ENCODE results near the gene DSTYK. TPM values are rescaled to one million over a fixed set of nuclear protein-coding genes. Genes with fewer than 3 reads are reported as not detected.

Gene DSTYK
- polyA plus RNA-seq, 1 experiment, result 16.7 TPM

GRCh38 chr1:205172729-205173366 is 38.7 kb downstream of the DSTYK start:
- CTCF ChIA-PET, result interaction anchor here (0.7 to 3.8 kb wide), 4 partner anchors 31 to 111 kb away, joined by 3 to 13 read pairs (median 5); no protein-coding TSS in a partner anchor
- TF ChIP-seq, protein P1, sequence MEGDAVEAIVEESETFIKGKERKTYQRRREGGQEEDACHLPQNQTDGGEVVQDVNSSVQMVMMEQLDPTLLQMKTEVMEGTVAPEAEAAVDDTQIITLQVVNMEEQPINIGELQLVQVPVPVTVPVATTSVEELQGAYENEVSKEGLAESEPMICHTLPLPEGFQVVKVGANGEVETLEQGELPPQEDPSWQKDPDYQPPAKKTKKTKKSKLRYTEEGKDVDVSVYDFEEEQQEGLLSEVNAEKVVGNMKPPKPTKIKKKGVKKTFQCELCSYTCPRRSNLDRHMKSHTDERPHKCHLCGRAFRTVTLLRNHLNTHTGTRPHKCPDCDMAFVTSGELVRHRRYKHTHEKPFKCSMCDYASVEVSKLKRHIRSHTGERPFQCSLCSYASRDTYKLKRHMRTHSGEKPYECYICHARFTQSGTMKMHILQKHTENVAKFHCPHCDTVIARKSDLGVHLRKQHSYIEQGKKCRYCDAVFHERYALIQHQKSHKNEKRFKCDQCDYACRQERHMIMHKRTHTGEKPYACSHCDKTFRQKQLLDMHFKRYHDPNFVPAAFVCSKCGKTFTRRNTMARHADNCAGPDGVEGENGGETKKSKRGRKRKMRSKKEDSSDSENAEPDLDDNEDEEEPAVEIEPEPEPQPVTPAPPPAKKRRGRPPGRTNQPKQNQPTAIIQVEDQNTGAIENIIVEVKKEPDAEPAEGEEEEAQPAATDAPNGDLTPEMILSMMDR (IDR thresholded peaks at IDR 0.05; ENCODE audit: low read depth, low read length), result no peak
- Histone ChIP-seq H3K9me3 (ENCODE audit: control insufficient read depth, insufficient read depth, low read length) (no peaks in the 10 kb centered on the region), H3K4me3 (ENCODE audit: low read depth, low read length) (no peak overlapping the region), H3K27ac (ENCODE audit: low read depth, low read length) (peak overlapping the region; percentile 79), H3K27me3 (ENCODE audit: control insufficient read depth, insufficient read depth, low read length) (no peaks in the 10 kb centered on the region)
- POLR2A ChIA-PET, result interaction anchor here (0.6 to 0.7 kb wide), 3 partner anchors 19 to 1424 kb away, joined by 4 to 7 read pairs (median 6); no protein-coding TSS in a partner anchor
- DNase-seq (ENCODE audit: low read depth, low spot score), result peak; percentile 89

DNA sequence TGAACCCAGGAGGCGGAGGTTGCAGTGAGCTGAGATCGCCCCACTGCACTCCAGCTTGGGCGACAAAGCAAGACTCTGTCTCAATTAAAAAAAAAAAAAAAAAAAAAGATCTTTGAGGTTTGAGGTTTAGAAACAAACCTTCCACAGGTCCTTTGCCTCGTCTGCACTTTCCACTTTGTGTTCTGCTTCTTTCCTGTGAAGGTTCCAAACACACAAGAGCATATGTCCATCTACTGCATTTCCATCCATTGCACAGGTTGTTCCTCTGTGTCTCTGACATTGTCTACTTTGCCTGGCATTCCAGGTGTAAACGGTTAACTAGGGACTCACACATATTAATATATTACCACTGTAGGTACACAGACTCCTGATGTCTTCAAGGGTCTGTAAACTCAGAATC is 40.1 kb downstream of the DSTYK start:
- CTCF ChIA-PET, result interaction anchor here (0.8 to 1.7 kb wide), 3 partner anchors 30 to 85 kb away, joined by 5 to 6 read pairs (median 5); no protein-coding TSS in a partner anchor
- Histone ChIP-seq H3K27ac (ENCODE audit: low read depth, low read length) (no peak overlapping the region), H3K4me3 (ENCODE audit: low read depth, low read length) (no peak overlapping the region), H3K9me3 (ENCODE audit: control insufficient read depth, insufficient read depth, low read length) (no peaks in the 10 kb centered on the region), H3K27me3 (ENCODE audit: control insufficient read depth, insufficient read depth, low read length) (no peaks in the 10 kb centered on the region)
- TF ChIP-seq, protein P1 (IDR thresholded peaks at IDR 0.05; ENCODE audit: low read depth, low read length), result no peak
- POLR2A ChIA-PET, result interaction anchor here (0.7 kb wide), 2 partner anchors 12 to 14 kb away, joined by 3 to 6 read pairs; no protein-coding TSS in a partner anchor
- no peak for DNase-seq (ENCODE audit: low read depth, low spot score)

DNA sequence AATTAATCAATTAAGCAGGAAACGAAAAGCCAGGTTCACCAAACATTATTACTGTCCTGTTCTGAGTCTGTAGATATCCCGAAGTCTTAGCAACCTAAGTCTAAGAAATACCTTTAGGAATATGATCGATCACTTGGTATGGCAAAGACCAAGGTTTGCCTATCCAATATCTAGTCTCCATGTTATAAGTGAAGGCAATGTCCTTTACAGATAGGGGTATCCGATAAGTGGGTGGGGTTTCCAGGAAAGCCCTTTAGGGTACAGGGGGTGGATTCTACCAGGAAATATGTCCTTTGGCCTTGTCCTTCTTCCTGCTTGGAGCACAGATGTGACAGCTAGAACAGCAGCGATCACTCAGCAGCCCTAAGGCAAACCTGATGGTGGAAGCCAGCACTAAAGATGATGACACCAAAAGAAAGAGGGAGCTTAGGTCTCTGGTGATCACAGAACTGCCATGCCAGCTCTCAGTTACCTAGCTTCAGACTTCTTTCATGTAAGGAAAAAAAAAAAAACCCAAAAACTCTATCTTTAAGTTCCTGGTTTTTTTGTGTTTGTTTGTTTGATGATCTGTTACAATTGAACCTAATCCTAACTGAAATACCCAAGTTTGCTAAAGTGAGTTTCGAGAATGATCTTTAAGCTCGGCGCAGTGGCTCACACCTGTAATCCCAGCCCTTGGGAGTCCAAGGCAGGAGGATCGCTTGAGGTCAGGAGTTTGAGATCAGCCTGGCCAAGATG is 40.8 kb downstream of the DSTYK start:
- DNase-seq (ENCODE audit: low read depth, low spot score), result no peak
- CTCF ChIA-PET, result interaction anchor here (0.5 to 1.7 kb wide), 5 partner anchors 12 to 86 kb away, joined by 3 to 6 read pairs (median 5); no protein-coding TSS in a partner anchor
- Histone ChIP-seq H3K27ac (ENCODE audit: low read depth, low read length) (no peak overlapping the region), H3K9me3 (ENCODE audit: control insufficient read depth, insufficient read depth, low read length) (no peaks in the 10 kb centered on the region), H3K27me3 (ENCODE audit: control insufficient read depth, insufficient read depth, low read length) (no peaks in the 10 kb centered on the region), H3K4me3 (ENCODE audit: low read depth, low read length) (no peak overlapping the region)
- TF ChIP-seq, protein P1 (IDR thresholded peaks at IDR 0.05; ENCODE audit: low read depth, low read length), result no peak
- POLR2A ChIA-PET, result interaction anchor here (0.6 to 0.7 kb wide), 3 partner anchors 13 to 57 kb away, joined by 3 to 6 read pairs (median 5); partner anchors contain the start of gene TMCC2

DNA sequence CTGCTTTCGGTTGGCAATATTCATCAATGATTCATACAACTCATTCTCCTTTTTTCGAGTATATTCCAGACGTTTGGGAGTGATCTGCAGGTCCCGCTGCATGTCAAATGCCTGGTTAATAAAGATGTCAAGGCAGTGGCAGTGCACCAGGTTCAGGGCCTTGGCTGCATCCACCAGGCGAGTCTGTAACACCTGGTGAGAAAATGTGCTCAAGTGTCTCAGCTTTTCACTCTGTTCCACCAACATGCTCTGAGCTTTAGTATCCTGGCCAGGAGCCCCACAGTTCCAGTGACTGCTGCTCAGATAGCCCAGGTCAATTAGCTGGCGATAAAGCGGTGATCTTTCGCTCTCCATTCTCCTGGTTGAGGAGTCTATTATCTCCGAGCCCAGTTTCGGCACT is 42.3 kb downstream of the DSTYK start:
- Histone ChIP-seq H3K9me3 (ENCODE audit: control insufficient read depth, insufficient read depth, low read length) (no peaks in the 10 kb centered on the region), H3K27ac (ENCODE audit: low read depth, low read length) (no peak overlapping the region), H3K4me3 (ENCODE audit: low read depth, low read length) (no peak overlapping the region), H3K27me3 (ENCODE audit: control insufficient read depth, insufficient read depth, low read length) (no peaks in the 10 kb centered on the region)
- ChIA-PET POLR2A (no interaction called here), CTCF (no interaction called here)
- TF ChIP-seq, protein P1 (IDR thresholded peaks at IDR 0.05; ENCODE audit: low read depth, low read length), result no peak
- no peak for DNase-seq (ENCODE audit: low read depth, low spot score)

- Histone ChIP-seq H3K4me3 (ENCODE audit: low read depth, low read length) (no peak overlapping the region), H3K27me3 (ENCODE audit: control insufficient read depth, insufficient read depth, low read length) (no peaks in the 10 kb centered on the region), H3K27ac (ENCODE audit: low read depth, low read length) (no peak overlapping the region), H3K9me3 (ENCODE audit: control insufficient read depth, insufficient read depth, low read length) (no peaks in the 10 kb centered on the region)
- ChIA-PET POLR2A (no interaction called here), CTCF (no interaction called here)
- no peak for DNase-seq (ENCODE audit: low read depth, low spot score)
- TF ChIP-seq, protein P1 (IDR thresholded peaks at IDR 0.05; ENCODE audit: low read depth, low read length), result no peak
Measured at GRCh38 chr1:205168291-205168690, 43.2 kb downstream of the DSTYK start.

All from AG04450 (cell line).